KMS-11 (cell line): ENCODE data around the gene DMTF1.

Experiments used
- H2AFZ ChIP-seq: fragments of 200-600 bp; sonication (generic); 2 replicates; pipeline ENCODE4 v1.6.1; 2016; ENCODE audit warnings: antibody characterized with exemption, mixed run types, low read depth
- H3K27ac ChIP-seq: fragments of 200-600 bp; sonication (generic); 2 replicates; pipeline ENCODE4 v1.6.1; 2016; ENCODE audit warnings: mild to moderate bottlenecking, mixed run types
- H3K27me3 ChIP-seq: fragments of 200-600 bp; sonication (generic); 2 replicates; pipeline ENCODE4 v1.6.1; 2017; ENCODE audit warnings: mild to moderate bottlenecking, low read depth, mixed run types, moderate library complexity; ENCODE audit not compliant: insufficient read depth
- H3K36me3 ChIP-seq: fragments of 200-600 bp; sonication (generic); 2 replicates; pipeline ENCODE4 v1.6.1; 2017; ENCODE audit warnings: mild to moderate bottlenecking, mixed run types; ENCODE audit not compliant: insufficient read depth
- H3K4me1 ChIP-seq: fragments of 200-600 bp; sonication (generic); 2 replicates; pipeline ENCODE4 v1.6.1; 2016; ENCODE audit warnings: mild to moderate bottlenecking, low read depth, mixed run types; ENCODE audit not compliant: poor library complexity, severe bottlenecking
- H3K4me2 ChIP-seq: fragments of 200-600 bp; sonication (generic); 2 replicates; pipeline ENCODE4 v1.7.0; 2016; ENCODE audit warnings: mild to moderate bottlenecking, mixed run types
- H3K4me3 ChIP-seq: fragments of 200-600 bp; sonication (generic); IDR thresholded peaks from 2 replicates; pipeline ENCODE4 v1.6.1; 2017; ENCODE audit warnings: low read depth, low read length, mixed read lengths; ENCODE audit not compliant: insufficient read depth
- H3K79me2 ChIP-seq: fragments of 200-600 bp; sonication (generic); 2 replicates; pipeline ENCODE4 v1.6.1; 2016; ENCODE audit warnings: low read depth, mixed run types; ENCODE audit not compliant: insufficient read depth
- H3K9ac ChIP-seq: fragments of 200-600 bp; sonication (generic); 2 replicates; pipeline ENCODE4 v1.6.1; 2016; ENCODE audit warnings: mild to moderate bottlenecking, mixed run types
- H4K20me1 ChIP-seq: fragments of 200-600 bp; sonication (generic); 2 replicates; pipeline ENCODE4 v1.6.1; 2016; ENCODE audit warnings: mild to moderate bottlenecking, mixed run types; ENCODE audit not compliant: insufficient read depth
- TF ChIP-seq, protein P1 (sequence below): fragments of 200-600 bp; sonication (generic); conservative IDR thresholded peaks from 2 replicates; pipeline ENCODE4 v1.6.1; 2017; ENCODE audit warnings: low read depth, mild to moderate bottlenecking, antibody characterized with exemption, low read length, moderate library complexity, mixed read lengths

Gene DMTF1

DNA sequence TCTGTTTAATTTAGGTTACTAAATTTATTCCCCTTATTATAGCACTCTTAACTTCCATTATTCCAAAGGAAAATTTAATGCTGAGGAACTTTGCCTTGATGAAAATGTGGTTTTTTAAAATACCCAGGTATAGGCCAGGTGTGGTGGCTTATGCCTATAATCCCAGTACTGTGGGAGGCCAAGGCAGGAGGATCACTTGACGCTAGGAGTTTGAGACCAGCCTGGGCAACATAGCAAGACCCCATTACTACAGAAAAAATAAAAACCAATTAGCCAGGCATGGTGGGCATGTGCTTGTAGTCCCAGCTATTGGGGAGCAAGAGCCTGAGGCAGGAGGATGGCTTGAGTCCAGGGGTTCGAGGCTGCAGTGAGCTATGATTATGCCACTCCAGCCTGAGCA lies 34.9 kb downstream of the DMTF1 start:
- Histone ChIP-seq H2AFZ (no peak overlapping the region), H3K9ac (no peak overlapping the region), H3K27me3 (no peaks in the 10 kb centered on the region), H3K4me1 (no peaks in the 10 kb centered on the region), H3K27ac (no peak overlapping the region), H3K4me3 (no peak overlapping the region), H3K4me2 (no peak overlapping the region), H3K36me3 (peaks cover 13% of the 10 kb centered on the region), H4K20me1 (no peaks in the 10 kb centered on the region), H3K79me2 (no peaks in the 10 kb centered on the region)
- TF ChIP-seq, protein P1, sequence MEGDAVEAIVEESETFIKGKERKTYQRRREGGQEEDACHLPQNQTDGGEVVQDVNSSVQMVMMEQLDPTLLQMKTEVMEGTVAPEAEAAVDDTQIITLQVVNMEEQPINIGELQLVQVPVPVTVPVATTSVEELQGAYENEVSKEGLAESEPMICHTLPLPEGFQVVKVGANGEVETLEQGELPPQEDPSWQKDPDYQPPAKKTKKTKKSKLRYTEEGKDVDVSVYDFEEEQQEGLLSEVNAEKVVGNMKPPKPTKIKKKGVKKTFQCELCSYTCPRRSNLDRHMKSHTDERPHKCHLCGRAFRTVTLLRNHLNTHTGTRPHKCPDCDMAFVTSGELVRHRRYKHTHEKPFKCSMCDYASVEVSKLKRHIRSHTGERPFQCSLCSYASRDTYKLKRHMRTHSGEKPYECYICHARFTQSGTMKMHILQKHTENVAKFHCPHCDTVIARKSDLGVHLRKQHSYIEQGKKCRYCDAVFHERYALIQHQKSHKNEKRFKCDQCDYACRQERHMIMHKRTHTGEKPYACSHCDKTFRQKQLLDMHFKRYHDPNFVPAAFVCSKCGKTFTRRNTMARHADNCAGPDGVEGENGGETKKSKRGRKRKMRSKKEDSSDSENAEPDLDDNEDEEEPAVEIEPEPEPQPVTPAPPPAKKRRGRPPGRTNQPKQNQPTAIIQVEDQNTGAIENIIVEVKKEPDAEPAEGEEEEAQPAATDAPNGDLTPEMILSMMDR, result no peak

DNA sequence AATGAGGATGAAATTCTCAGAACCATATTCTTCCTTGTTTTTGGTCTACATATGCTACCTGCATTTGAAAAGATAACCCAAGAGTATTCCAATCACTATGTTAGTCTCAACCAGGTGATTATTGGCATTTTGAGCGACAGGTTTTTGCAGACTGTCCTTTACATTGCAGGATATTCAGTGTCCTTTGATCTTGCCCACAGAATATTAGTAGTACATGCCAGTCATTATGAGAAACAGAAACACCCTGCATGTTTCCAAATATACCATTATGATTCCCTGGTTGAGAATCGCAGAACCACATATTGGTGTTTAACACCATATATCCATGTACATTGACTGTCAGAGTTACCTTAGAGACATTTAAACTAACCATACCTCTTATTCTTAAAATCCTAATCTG lies 36.7 kb downstream of the DMTF1 start:
- Histone ChIP-seq H4K20me1 (no peaks in the 10 kb centered on the region), H3K27me3 (no peaks in the 10 kb centered on the region), H3K4me3 (no peak overlapping the region), H3K27ac (no peak overlapping the region), H3K9ac (no peak overlapping the region), H3K4me2 (no peak overlapping the region), H3K79me2 (no peaks in the 10 kb centered on the region), H2AFZ (no peak overlapping the region), H3K4me1 (no peaks in the 10 kb centered on the region), H3K36me3 (peaks cover 20% of the 10 kb centered on the region)
- TF ChIP-seq, protein P1, result no peak

DNA sequence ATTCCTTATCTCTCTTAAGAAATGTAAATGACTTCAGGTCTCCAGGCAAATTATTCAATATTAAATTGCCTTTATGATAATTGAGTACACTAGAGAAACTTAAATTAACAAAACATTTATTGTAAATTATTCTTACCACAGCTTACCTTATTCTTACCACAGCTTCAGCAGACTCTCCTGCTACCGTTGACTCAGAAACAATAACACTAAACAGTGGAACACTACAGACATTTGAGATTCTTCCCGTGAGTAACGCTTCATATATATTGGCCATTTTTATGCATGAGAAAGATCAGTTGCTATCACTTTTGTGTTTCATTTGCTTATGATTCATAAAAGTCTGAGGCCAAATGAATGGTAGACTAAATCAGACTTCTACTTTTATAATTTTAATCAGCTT lies 38.5 kb downstream of the DMTF1 start:
- H3K36me3 ChIP-seq, result peaks cover 23% of the 10 kb centered on the region
- no peaks in the 10 kb centered on the region for H3K27me3 ChIP-seq
- H3K27ac ChIP-seq, result no peak overlapping the region
- no peak overlapping the region for H3K4me2 ChIP-seq
- no peaks in the 10 kb centered on the region for H3K4me1 ChIP-seq
- no peaks in the 10 kb centered on the region for H4K20me1 ChIP-seq
- H2AFZ ChIP-seq, result no peak overlapping the region
- no peaks in the 10 kb centered on the region for H3K79me2 ChIP-seq
- no peak overlapping the region for H3K9ac ChIP-seq
- TF ChIP-seq, protein P1, result no peak
- H3K4me3 ChIP-seq, result no peak overlapping the region

DNA sequence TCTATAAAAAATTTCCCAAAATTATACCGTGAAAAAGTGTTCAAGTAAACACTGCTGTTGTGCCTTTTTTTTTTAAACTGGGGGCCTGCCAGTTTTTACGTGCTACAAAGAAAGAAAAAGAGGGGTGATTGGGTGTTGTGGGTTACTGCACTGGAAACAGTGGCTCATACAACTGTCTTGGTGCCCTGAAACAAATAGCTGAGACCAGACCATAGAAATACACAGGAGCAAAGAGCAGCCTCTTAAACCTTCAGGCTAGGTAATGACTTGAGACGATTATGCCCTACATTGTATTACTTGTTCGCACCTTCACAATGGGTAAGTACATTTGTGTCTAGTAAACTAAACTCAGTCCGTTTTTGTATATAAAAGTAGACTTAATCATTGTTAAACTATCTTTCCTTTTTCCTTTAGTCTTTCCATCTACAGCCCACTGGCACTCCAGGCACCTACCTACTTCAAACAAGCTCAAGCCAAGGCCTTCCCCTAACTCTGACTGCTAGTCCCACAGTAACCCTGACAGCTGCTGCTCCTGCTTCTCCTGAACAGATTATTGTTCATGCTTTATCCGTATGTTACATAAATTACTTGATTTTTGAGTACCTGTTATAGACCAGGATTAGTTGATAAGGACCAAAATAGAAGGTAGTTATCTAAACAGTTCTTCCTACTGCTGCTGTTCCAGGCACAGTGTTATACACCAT lies 40.7 kb downstream of the DMTF1 start:
- no peak overlapping the region for H3K9ac ChIP-seq
- no peaks in the 10 kb centered on the region for H4K20me1 ChIP-seq
- no peak overlapping the region for H3K4me2 ChIP-seq
- H3K36me3 ChIP-seq, result peaks cover 31% of the 10 kb centered on the region
- TF ChIP-seq, protein P1, result no peak
- H3K4me3 ChIP-seq, result no peak overlapping the region
- no peaks in the 10 kb centered on the region for H3K27me3 ChIP-seq
- no peaks in the 10 kb centered on the region; the same call in 1 of the 2 replicates for H3K79me2 ChIP-seq
- H3K27ac ChIP-seq, result no peak overlapping the region
- H3K4me1 ChIP-seq, result no peaks in the 10 kb centered on the region
- no peak overlapping the region for H2AFZ ChIP-seq
